Neural progenitor cell (in vitro differentiated cells): ENCODE measurements around the gene MMRN2. TPM values are rescaled to one million over a fixed set of nuclear protein-coding genes. Genes with fewer than 3 reads are reported as not detected.

ENCODE experiments used
- DNase-seq: peaks from one replicate; pipeline ENCODE4 v3.0.0-alpha.2; 2016; ENCODE audit warnings: low spot score
- H2AFZ ChIP-seq: fragments of 200-600 bp; sonication (generic); replicated peaks from 2 replicates; pipeline ENCODE4 v1.6.1; 2016; ENCODE audit warnings: antibody characterized with exemption
- H3F3A ChIP-seq: fragments of 200-600 bp; sonication (generic); 2 replicates; pipeline ENCODE4 v1.6.1; 2016; ENCODE audit warnings: antibody characterized with exemption, low read depth
- H3K27ac ChIP-seq: fragments of 200-600 bp; sonication (generic); 2 replicates; pipeline ENCODE4 v1.5.1; 2016; ENCODE audit warnings: mild to moderate bottlenecking
- H3K27me3 ChIP-seq: fragments of 200-600 bp; sonication (generic); 2 replicates; pipeline ENCODE4 v1.6.1; 2016; ENCODE audit warnings: mild to moderate bottlenecking, moderate library complexity
- H3K36me3 ChIP-seq: fragments of 200-600 bp; sonication (generic); 2 replicates; pipeline ENCODE4 v1.5.1; 2016
- H3K4me1 ChIP-seq: fragments of 200-600 bp; sonication (generic); 2 replicates; pipeline ENCODE4 v1.6.1; 2016; ENCODE audit warnings: mixed run types
- H3K4me2 ChIP-seq: fragments of 200-600 bp; sonication (generic); 2 replicates; pipeline ENCODE4 v1.6.1; 2016
- H3K4me3 ChIP-seq: fragments of 200-600 bp; sonication (generic); 2 replicates; pipeline ENCODE4 v1.5.1; 2016
- H3K79me2 ChIP-seq: fragments of 200-600 bp; sonication (generic); 2 replicates; pipeline ENCODE4 v1.6.1; 2016; ENCODE audit warnings: low read depth
- H3K9ac ChIP-seq: fragments of 200-600 bp; sonication (generic); 2 replicates; pipeline ENCODE4 v1.6.1; 2016
- H3K9me3 ChIP-seq: fragments of 200-600 bp; sonication (generic); 2 replicates; pipeline ENCODE4 v1.5.1; 2016; ENCODE audit warnings: low read depth
- H4K20me1 ChIP-seq: fragments of 200-600 bp; sonication (generic); 2 replicates; pipeline ENCODE4 v1.6.1; 2016; ENCODE audit warnings: low read depth
- H3K27ac Mint-ChIP-seq: 3 replicates; pipeline ENCODE4 v1.8.0; 2021; ENCODE audit warnings: mixed read lengths
- H3K27me3 Mint-ChIP-seq: 2 replicates; pipeline ENCODE4 v1.8.0; 2022; ENCODE audit warnings: low read depth, mild to moderate bottlenecking, inconsistent platforms, moderate library complexity, mixed read lengths; ENCODE audit not compliant: insufficient read depth
- H3K36me3 Mint-ChIP-seq: 3 replicates; pipeline ENCODE4 v1.8.0; 2021; ENCODE audit warnings: mixed read lengths
- H3K4me1 Mint-ChIP-seq: 3 replicates; pipeline ENCODE4 v1.8.0; 2021; ENCODE audit warnings: mixed read lengths
- H3K4me3 Mint-ChIP-seq: 3 replicates; pipeline ENCODE4 v1.8.0; 2021; ENCODE audit warnings: mild to moderate bottlenecking, moderate library complexity, mixed read lengths
- H3K9me3 Mint-ChIP-seq: 3 replicates; pipeline ENCODE4 v1.8.0; 2020; ENCODE audit warnings: mixed read lengths
- CTCF ChIP-seq: fragments of 200-600 bp; sonication (generic); IDR thresholded peaks from 2 replicates; pipeline ENCODE4 v1.5.1; 2017; ENCODE audit warnings: antibody characterized with exemption, mild to moderate bottlenecking
- EZH2 ChIP-seq: fragments of 200-600 bp; sonication (generic); IDR thresholded peaks from 2 replicates; pipeline ENCODE4 v1.6.1; 2017; ENCODE audit warnings: antibody characterized with exemption, mild to moderate bottlenecking, moderate library complexity
- EZH2phosphoT487 ChIP-seq: fragments of 200-600 bp; sonication (generic); IDR thresholded peaks from 2 replicates; pipeline ENCODE4 v1.6.1; 2017; ENCODE audit warnings: antibody characterized with exemption
- total RNA-seq: library from RNA; depleted of rRNA; stranded (reverse); fragments of >200 nt; gene quantifications from 2 replicates; pipeline ENCODE4 v1.2.3, GENCODE V29; 2015; ENCODE audit warnings: low replicate concordance

MMRN2 gene
- total RNA-seq, 1 donor from 2014 or later, result 0.28 TPM

- H3K9me3 Mint-ChIP-seq, result peaks cover 8% of the 10 kb centered on the region
- peak within 1 kb of the TSS; percentile 91 for H3K27ac Mint-ChIP-seq
- Histone ChIP-seq H3K36me3 (no peaks in the 10 kb centered on the region), H3K4me1 (peaks cover 33% of the 10 kb centered on the region), H3K4me3 (no peak within 1 kb of the TSS), H3K9ac (no peak within 1 kb of the TSS), H3K27ac (no peak within 1 kb of the TSS), H3K79me2 (no peaks in the 10 kb centered on the region), H3K9me3 (peaks cover under 1% of the 10 kb centered on the region), H3F3A (no peaks in the 10 kb centered on the region), H2AFZ (peak within 1 kb of the TSS; percentile 47), H3K4me2 (no peak within 1 kb of the TSS), H4K20me1 (no peaks in the 10 kb centered on the region), H3K27me3 (no peaks in the 10 kb centered on the region)
- peaks cover 6% of the 10 kb centered on the region for H3K27me3 Mint-ChIP-seq
- TF ChIP-seq EZH2 (no peak), CTCF (no peak), EZH2phosphoT487 (no peak)
- no peak within 1 kb of the TSS for H3K4me3 Mint-ChIP-seq
- no peaks in the 10 kb centered on the region for H3K36me3 Mint-ChIP-seq
- DNase-seq, result no peak
- peaks cover 53% of the 10 kb centered on the region for H3K4me1 Mint-ChIP-seq
These were observed 893 bp upstream of the MMRN2 start, which contains the start of gene SNCG for GRCh38 chr10:86958116-86958900. TSS of gene SNCG (plus strand) at chr10:86958599. CDS start at chr10:86958698, 99 bp downstream.

DNA sequence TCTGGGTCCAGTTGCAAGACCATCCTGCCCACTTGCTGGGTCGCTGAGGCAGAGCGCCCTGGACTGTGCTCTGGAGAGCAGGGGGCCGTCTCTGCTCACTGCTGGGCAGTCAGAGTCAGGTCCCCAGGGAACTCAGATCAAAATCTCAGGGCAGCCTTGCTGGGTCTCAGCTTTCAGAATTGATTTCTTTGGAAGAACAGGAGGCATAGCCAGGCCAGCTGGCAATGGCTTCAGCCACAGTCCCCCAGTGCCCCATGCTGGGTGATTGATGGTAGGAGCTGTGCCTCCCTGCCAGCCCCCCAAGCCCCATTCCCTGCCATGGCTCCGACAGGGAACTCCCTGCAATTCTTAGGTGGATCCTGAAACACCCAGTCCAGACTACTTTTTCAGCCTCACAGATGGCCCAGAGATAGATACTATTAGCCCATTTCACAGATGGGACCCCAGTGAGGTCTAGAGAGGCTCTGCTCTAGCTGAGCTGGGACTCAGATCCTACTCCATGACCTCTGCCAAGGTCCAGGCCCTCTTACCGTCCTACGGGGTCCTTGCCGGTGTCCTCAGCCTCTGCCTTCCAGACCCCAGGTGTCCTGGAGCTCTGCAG lies 467 bp downstream of the MMRN2 start:
- H3K79me2 ChIP-seq, result no peaks in the 10 kb centered on the region
- TF ChIP-seq EZH2, result no peak
- no peak for TF ChIP-seq EZH2phosphoT487
- no peak for TF ChIP-seq CTCF
- H3K27ac ChIP-seq, result no peak overlapping the region
- peaks cover 53% of the 10 kb centered on the region for H3K4me1 Mint-ChIP-seq
- H3K27me3 Mint-ChIP-seq, result peaks cover 6% of the 10 kb centered on the region
- H2AFZ ChIP-seq, result no peak overlapping the region
- no peaks in the 10 kb centered on the region for H3K36me3 ChIP-seq
- H3F3A ChIP-seq, result no peaks in the 10 kb centered on the region
- peak overlapping the region; percentile 37 for H3K27ac Mint-ChIP-seq
- H3K9me3 Mint-ChIP-seq, result peaks cover 21% of the 10 kb centered on the region
- peak overlapping the region; percentile 38 for H3K4me3 Mint-ChIP-seq
- H3K4me2 ChIP-seq, result no peak overlapping the region
- no peak for DNase-seq
- H3K4me1 ChIP-seq, result peaks cover 33% of the 10 kb centered on the region
- H4K20me1 ChIP-seq, result no peaks in the 10 kb centered on the region
- H3K27me3 ChIP-seq, result no peaks in the 10 kb centered on the region
- H3K9me3 ChIP-seq, result peaks cover 6% of the 10 kb centered on the region
- H3K4me3 ChIP-seq, result no peak overlapping the region
- no peak overlapping the region for H3K9ac ChIP-seq
- peaks cover 1% of the 10 kb centered on the region for H3K36me3 Mint-ChIP-seq

DNA sequence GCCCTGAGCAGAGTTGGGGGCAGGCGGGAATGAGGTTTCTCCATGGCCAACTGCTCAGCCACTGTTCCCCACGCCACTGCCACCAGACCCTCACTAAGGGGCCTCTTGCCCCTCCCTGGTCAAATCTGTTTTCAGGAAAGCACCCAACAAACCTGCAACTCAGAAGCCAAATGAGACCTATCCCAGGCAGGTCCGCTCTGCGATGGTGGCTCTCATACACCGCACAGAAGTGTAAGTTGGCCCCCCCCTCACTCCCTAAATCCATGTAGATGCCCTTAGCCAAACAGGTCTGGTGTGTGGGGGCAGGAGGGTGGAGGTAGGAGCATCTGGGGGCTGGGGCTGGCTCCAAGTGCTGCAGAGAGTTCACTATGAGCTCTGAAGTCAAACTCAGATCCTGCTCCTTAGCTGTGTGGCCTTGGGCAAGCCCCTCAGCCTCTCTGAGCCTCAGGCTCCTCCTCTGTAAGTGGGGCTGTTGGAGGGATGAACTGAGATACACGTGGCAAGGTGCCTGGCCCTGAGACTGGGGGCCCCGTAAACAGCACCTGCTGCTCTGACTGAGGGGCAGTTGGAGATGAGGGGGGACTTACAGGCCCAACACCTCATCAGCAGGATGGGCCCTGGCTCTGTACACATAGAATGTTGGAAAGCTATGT lies 1.1 kb downstream of the MMRN2 start:
- H2AFZ ChIP-seq, result no peak overlapping the region
- no peak for DNase-seq
- no peak overlapping the region for H3K9ac ChIP-seq
- Mint-ChIP-seq H3K4me3 (no peak overlapping the region), H3K9me3 (peaks cover 25% of the 10 kb centered on the region), H3K27ac (peak overlapping the region; percentile 90), H3K4me1 (peaks cover 53% of the 10 kb centered on the region), H3K36me3 (peaks cover 2% of the 10 kb centered on the region), H3K27me3 (peaks cover 7% of the 10 kb centered on the region)
- no peaks in the 10 kb centered on the region for H3F3A ChIP-seq
- no peak for TF ChIP-seq EZH2phosphoT487
- TF ChIP-seq CTCF, result no peak
- no peak for TF ChIP-seq EZH2
- no peak overlapping the region for H3K4me2 ChIP-seq
- no peaks in the 10 kb centered on the region for H4K20me1 ChIP-seq
- H3K4me1 ChIP-seq, result peaks cover 33% of the 10 kb centered on the region
- H3K27me3 ChIP-seq, result no peaks in the 10 kb centered on the region
- no peak overlapping the region for H3K27ac ChIP-seq
- no peaks in the 10 kb centered on the region for H3K79me2 ChIP-seq
- H3K9me3 ChIP-seq, result peaks cover 6% of the 10 kb centered on the region
- no peak overlapping the region for H3K4me3 ChIP-seq
- no peaks in the 10 kb centered on the region for H3K36me3 ChIP-seq
